ENCODE data around the gene KLK8. TPM values are rescaled to one million over a fixed set of nuclear protein-coding genes. Genes with fewer than 3 reads are reported as not detected.
"Not testable (repeated sequence)": the region's sequence is repeated elsewhere in the genome, so short reads cannot be mapped to it uniquely, and the experiment has no call there.

The KLK8 gene
- polyA plus RNA-seq, 3 donors: 1.8 to 2.8 (median 2.8) TPM

DNA sequence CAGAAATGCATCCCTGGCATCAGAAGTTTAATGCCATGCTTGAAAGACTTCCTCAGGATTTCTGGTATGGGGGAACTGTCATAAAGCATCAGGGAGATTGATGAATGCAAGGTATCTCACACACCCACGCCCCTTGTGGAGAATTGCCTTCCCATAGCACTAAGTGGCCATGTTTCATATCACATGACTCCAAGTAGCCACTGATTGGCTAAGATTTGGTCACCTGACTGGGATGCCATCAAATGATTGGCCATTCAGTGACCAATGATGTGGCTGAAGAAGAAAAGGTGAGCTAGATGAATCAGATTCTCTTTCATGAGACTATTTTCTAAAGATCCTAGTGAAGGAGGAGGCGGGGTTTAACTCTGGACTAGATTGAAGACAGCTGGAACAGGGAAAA lies 7.3 kb downstream of the KLK8 start:
- DNase-seq: no peak

- no peak for DNase-seq
Observed at GRCh38 chr19:50992666-50993035, 8.8 kb downstream of the KLK8 start.

DNA sequence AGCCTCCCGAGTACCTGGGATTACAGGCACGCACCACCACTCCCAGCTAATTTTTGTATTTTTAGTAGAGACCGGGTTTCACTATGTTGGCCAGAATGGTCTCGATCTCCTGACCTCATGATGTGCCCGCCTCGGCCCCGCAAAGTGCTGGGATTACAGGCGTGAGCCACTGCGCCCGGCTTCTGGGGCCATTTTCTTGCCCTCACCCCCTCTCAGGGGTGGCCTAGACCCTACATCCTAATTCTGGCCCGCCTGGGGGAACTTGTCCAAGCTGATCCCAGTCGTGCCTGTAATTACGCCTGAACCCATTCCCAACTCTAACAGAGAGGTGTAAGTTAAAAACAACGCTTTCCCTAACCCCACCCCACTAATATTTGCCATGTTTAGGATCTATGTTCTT lies 17.0 kb downstream of the KLK8 start:
- DNase-seq: not testable (repeated sequence)

- DNase-seq: peak; percentile 20
Observed at GRCh38 chr19:50983625-50984292, 17.6 kb downstream of the KLK8 start, which contains the start of gene KLK7. KLK7 (minus strand) TSS chr19:50983917; CDS start chr19:50982399, 1,518 bp downstream.

- DNase-seq: no peak
Observed at GRCh38 chr19:50982186-50982585, 19.2 kb downstream of the KLK8 start.

DNA sequence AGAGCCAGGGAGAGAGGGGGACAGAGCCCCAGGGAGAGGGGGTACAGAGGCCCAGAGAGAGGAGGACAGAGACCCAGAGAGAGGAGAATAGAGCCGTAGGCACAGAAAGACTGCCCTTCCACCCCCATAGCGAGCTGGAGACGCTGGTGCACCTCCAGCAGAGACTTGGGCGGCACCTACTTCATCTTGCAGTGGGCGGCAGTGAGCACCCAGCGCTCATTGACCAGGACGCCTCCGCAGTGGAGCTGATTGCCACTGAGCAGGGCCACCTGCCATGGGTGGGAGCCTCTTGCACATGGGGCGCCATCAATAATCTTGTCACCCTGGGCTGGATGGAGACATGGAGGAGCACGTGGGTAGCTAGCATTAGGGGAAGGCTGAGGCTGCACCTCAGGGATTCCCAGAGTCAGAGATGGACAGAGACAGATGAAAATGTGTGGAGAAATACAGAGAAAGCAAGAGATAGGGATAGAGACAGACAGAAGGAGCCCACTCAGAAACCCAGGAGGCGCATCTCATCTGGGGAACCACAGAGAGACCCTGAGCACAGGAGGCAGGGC lies 19.7 kb downstream of the KLK8 start:
- DNase-seq: no peak

- DNase-seq: no peak
Observed at GRCh38 chr19:50980208-50980607, 21.2 kb downstream of the KLK8 start.

GRCh38 chr19:50979758-50980157 lies 21.6 kb downstream of the KLK8 start:
- no peak for DNase-seq

DNA sequence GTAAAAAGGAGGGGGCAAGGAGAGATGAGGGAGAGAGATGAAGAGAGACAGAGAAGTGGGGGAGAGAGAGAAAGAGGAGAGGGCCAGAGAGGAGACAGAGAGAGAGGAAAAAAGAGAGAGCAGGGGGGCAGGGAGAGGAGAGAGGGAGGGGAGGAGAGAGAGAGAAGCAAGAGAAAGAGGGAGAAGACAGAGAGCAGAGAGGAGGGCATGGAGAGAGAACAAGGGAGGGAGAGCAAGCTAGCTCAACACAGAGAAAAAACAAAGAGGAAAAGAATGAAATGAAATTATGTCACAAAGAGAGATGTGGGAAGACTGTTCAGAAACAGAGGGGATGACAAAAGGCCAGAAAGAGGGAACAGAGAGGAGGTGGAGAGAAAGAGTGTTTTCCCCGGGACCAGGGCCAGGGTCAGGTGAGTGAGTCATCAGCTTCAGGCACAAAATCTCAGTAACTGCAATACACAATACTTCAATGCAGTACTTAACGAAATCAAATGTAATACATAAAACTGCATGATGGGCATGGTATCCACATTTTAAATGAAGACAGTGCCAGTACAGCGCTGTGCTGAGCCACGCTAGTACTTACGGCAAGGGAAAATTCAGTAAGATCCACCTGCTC lies 22.5 kb downstream of the KLK8 start:
- DNase-seq: no peak

DNA sequence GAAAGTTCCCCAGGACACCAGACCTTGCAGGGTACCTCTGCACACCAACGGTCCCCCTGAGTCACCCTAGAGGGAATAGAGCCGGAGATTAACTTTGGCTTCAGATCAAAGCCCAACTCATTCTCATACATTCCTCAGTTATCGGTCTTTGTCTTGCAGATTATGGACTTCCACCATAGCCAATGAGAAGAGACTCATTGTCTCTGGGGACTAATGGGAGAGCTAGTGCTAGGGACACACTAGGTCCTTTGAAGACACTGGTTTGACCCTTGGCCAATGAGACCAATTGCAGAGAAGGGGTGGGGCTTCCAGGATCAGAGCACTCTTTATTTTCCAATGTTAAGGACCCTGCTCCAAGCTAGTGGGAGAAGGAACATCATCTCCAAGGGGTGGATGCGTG lies 23.8 kb downstream of the KLK8 start:
- DNase-seq: no peak

DNA sequence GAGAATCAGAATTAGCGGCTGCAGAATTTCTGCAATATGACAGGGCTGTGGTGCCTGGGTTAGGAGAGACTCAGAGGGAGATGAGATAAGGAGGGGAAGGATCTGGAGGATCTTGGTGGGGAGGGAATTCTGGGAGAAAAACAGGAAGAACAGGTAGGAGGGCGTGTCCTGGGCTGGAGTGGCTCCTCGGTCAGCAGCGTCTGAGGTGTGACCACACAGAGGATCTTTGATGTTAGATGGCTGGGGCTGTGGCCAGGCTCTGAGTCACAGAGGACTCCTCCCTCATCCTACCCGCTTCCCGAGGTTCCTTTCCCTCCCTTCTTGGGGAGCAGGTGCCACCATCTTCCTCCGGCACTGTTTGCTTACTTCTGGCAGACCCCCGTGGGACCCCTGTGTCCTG lies 25.6 kb downstream of the KLK8 start:
- DNase-seq: no peak

- DNase-seq: peak; percentile 28
Observed at GRCh38 chr19:50974702-50975556, 26.5 kb downstream of the KLK8 start.

DNA sequence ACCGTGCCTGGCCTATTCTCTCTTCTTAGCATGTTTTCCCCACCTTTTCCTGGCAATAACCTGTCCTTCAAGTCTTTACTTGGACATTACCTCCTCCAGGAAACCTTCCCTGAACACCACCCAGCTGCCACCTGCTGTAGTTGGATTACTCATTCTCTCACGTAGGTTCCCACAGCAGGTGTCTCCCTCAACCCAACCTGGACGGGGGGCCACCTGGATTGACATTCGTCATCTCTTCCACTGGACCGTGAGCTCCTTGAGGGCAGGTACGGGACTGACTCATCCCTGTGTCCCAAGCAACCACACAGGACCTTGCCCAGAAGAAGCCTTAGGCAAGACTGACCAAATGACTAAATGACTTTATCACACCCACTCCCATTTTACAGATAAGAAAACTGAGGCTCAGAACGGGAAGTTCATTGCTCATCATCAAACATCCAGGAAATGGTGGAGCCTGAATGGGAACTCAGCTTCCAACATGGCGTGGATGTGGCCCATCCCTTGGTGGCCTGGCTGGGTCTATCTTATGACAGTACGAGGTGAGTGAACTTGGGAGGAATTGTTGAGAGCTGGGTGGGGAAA lies 28.5 kb downstream of the KLK8 start:
- no peak for DNase-seq

- not testable (repeated sequence) for DNase-seq
Observed at GRCh38 chr19:50969810-50970209, 31.6 kb downstream of the KLK8 start.

- no peak for DNase-seq
Observed at GRCh38 chr19:50969413-50969760, 32.0 kb downstream of the KLK8 start, which contains the start of gene KLK6. KLK6 (minus strand) TSS chr19:50969591; CDS start chr19:50968104, 1,487 bp downstream.

GRCh38 chr19:50968716-50969412 lies 32.5 kb downstream of the KLK8 start:
- peak; percentile 66 for DNase-seq

DNA sequence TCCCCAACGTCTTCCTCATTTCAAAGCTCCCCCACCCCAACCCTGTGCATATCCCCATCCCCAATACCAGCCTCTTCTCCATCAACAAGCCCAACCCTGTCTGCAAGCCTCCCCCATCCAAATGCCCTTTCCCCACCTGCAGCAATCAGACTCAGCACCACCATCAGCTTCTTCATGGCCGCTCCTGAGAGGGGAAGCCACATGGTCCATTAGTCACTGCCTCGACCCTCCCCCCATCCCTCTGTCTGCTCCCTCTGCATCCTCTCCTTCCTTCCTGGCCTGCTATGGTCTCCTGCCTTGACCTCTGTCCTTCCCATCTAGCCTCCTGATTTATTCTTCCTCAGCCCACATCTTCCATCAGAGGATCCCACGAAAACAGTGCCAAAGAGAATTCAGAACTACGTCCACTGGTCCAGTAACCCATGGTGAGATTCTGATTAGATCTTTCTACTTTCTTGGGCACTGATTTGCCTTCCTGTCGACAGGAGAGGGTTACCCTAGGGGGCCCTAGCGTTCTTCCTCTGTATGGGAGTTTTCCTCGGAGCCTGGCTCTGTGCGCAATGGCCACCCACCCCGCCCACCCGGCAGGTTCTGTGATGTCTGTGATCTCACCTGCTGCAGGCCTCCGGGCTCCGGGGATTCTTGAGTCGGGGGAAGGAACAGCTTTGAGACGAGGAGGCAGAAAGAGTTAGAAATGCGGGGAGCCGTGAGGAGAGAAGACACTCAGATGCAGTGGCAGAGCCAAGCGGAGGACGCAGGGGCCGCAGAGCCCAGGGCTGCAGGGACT lies 33.3 kb downstream of the KLK8 start:
- peak; percentile 50 for DNase-seq

GRCh38 chr19:50964266-50964665 lies 37.1 kb downstream of the KLK8 start:
- no peak for DNase-seq

GRCh38 chr19:50963381-50963780 lies 38.0 kb downstream of the KLK8 start:
- no peak for DNase-seq

GRCh38 chr19:50962245-50962644 lies 39.2 kb downstream of the KLK8 start:
- DNase-seq: no peak

Measured in renal pelvis (tissue), 4 donors.